ENCODE measurements around the gene COMMD9. TPM values are rescaled to one million over a fixed set of nuclear protein-coding genes. Genes with fewer than 3 reads are reported as not detected.
A peak's percentile ranks its signal among the peaks of the same experiment; 100 is the strongest.
"Not testable (repeated sequence)": the region's sequence is repeated elsewhere in the genome, so short reads cannot be mapped to it uniquely, and the experiment has no call there.

Gene COMMD9
- total and polyA plus RNA-seq, 2 of the 8 experiments (the other 6 are each of a cell fraction or from before 2014, with no cell fraction given), result 42.5 to 49.1 TPM

GRCh38 chr11:36324956-36325355 lies 35.7 kb upstream of the COMMD9 start:
- not testable (repeated sequence) for H3K27me3 ChIP-seq (replicated peaks in 1 of 4; ENCODE audit: control insufficient read depth in 3 of 4, extremely low read depth in 1 of 4, insufficient read depth in 3 of 4, low read length in 3 of 4); FAIRE-seq

More at GRCh38 chr11:36324956-36325355, 35.7 kb upstream of the COMMD9 start:
- H3K4me3 ChIP-seq (ENCODE audit: extremely low read depth in 1 of 4, insufficient read depth in 2 of 4, low read depth in 3 of 4, low read length in 4 of 4); H3K9me3 ChIP-seq (ENCODE audit: insufficient read depth in 2 of 2, low read depth in 1 of 2, low read length in 1 of 2); H3K9ac ChIP-seq (replicated peaks in 1 of 4; ENCODE audit: extremely low read depth in 1 of 4, low read depth in 3 of 4, low read length in 3 of 4); H2BK120ac ChIP-seq (replicated peaks; ENCODE audit: low read depth, low read length); H2BK20ac ChIP-seq (ENCODE audit: low read length); H2AK5ac ChIP-seq (ENCODE audit: low read depth, low read length); H3K36me3 ChIP-seq (ENCODE audit: control insufficient read depth in 2 of 4, insufficient read depth in 4 of 4, low read length in 3 of 4); H3K18ac ChIP-seq (ENCODE audit: extremely low read depth, low read length); H3K14ac ChIP-seq (ENCODE audit: insufficient read length); H3K23ac ChIP-seq (ENCODE audit: insufficient read length); DNase-seq (ENCODE audit: low read depth in 1 of 2, low spot score in 2 of 2); H2BK5ac ChIP-seq (ENCODE audit: low read depth, low read length); H2AFZ ChIP-seq (ENCODE audit: low read length); H3K79me2 ChIP-seq (ENCODE audit: control insufficient read depth in 1 of 2, insufficient read depth in 2 of 2, low read length in 2 of 2); H3K4ac ChIP-seq (replicated peaks; ENCODE audit: insufficient read length, low read depth, low read length); H3K4me2 ChIP-seq (ENCODE audit: insufficient read depth in 1 of 2, low read depth in 2 of 2, low read length in 2 of 2); H4K5ac ChIP-seq (ENCODE audit: insufficient read length, low read depth, low read length); H3K23me2 ChIP-seq (ENCODE audit: low read depth, low read length); H4K91ac ChIP-seq (replicated peaks; ENCODE audit: insufficient read length, low read length); H3K4me1 ChIP-seq (replicated peaks in 1 of 4; ENCODE audit: control insufficient read depth in 3 of 4, insufficient read depth in 4 of 4, low read length in 3 of 4); H4K8ac ChIP-seq (ENCODE audit: extremely low read depth, insufficient read depth, low read length); H3K56ac ChIP-seq (replicated peaks; ENCODE audit: insufficient read length, low read depth, low read length); H2BK12ac ChIP-seq (ENCODE audit: low read depth, low read length); H4K20me1 ChIP-seq (replicated peaks in 1 of 2; ENCODE audit: control insufficient read depth in 1 of 2, insufficient read depth in 2 of 2, low read length in 2 of 2); H3K79me1 ChIP-seq (ENCODE audit: low read depth, low read length); H3K27ac ChIP-seq (ENCODE audit: low read depth, low read length): not testable (repeated sequence)
- CTCF ChIA-PET (ENCODE audit: partially characterized antibody), result interaction anchor here (1.2 kb wide), 1 partner anchor 32 kb away, joined by 3 read pairs; no protein-coding TSS in a partner anchor
- POLR2A ChIA-PET (ENCODE audit: partially characterized antibody), result interaction anchor here (1.6 kb wide), 1 partner anchor 9 kb away, joined by 4 read pairs; no protein-coding TSS in a partner anchor
- H2BK15ac ChIP-seq (ENCODE audit: low read length), result peak overlapping the region; percentile 25; the same call in 1 of the 2 replicates
- 95% methylated on average over 15 of the region's 15 CpGs; no CpG with 5 or more reads in 1 of the 2 experiments for WGBS, 2 experiments (ENCODE audit: extremely low coverage in 1 of 2, insufficient coverage in 1 of 2, insufficient read length in 1 of 2, insufficient replicate concordance in 2 of 2, low coverage in 1 of 2, low lambda C conversion rate in 2 of 2, missing lambda C conversion rate in 1 of 2)
- peak; percentile 67; the same call in 1 of the 2 replicates for TF ChIP-seq YY1 (IDR thresholded peaks at IDR 0.05; ENCODE audit: low read depth, low read length)

Measured in H1 (cell line).